ENCODE results near the gene TFAP2B.

- TF ChIP-seq CTCF (IDR thresholded peaks at IDR 0.05; ENCODE audit: insufficient read depth, low read depth, low read length): no peak
- no peak for TF ChIP-seq EZH2 (IDR thresholded peaks at IDR 0.05; ENCODE audit: insufficient read depth, low read length)
Observed at GRCh38 chr6:50887112-50887511, 68.4 kb downstream of the TFAP2B start.

Data from astrocyte (in vitro differentiated cells and primary cell).